H9 (cell line): ENCODE data around the gene JUNB. TPM values are rescaled to one million over a fixed set of nuclear protein-coding genes. Genes with fewer than 3 reads are reported as not detected.

Experiments used
- DNase-seq: peaks from one replicate; pipeline ENCODE4 v3.0.0-alpha.2; 2017
- H2AFZ ChIP-seq: one replicate; pipeline ENCODE4 v1.6.1; 2013; ENCODE audit warnings: mild to moderate bottlenecking, low read length, control low read depth, moderate library complexity
- H2AK5ac ChIP-seq: 2 replicates; pipeline ENCODE4 v1.6.1; 2013; ENCODE audit warnings: low read length, control low read depth, mixed read lengths; ENCODE audit not compliant: insufficient read length
- H2BK120ac ChIP-seq: one replicate; pipeline ENCODE4 v1.6.1; 2013; ENCODE audit warnings: low read depth, mild to moderate bottlenecking, low read length, control low read depth, inconsistent platforms; ENCODE audit not compliant: poor library complexity, severe bottlenecking
- H2BK12ac ChIP-seq: 2 replicates; pipeline ENCODE4 v1.6.1; 2013; ENCODE audit warnings: low read length, control low read depth, mixed read lengths, low read depth; ENCODE audit not compliant: insufficient read length
- H2BK15ac ChIP-seq: 2 replicates; pipeline ENCODE4 v1.6.1; 2013; ENCODE audit warnings: low read depth, low read length, control low read depth
- H2BK20ac ChIP-seq: one replicate; pipeline ENCODE4 v1.6.1; 2013; ENCODE audit warnings: low read depth, mild to moderate bottlenecking, low read length, control low read depth, inconsistent platforms; ENCODE audit not compliant: poor library complexity, severe bottlenecking
- H2BK5ac ChIP-seq: 2 replicates; pipeline ENCODE4 v1.6.1; 2013; ENCODE audit warnings: low read length, control low read depth, mixed read lengths; ENCODE audit not compliant: insufficient read length
- H3K14ac ChIP-seq: 2 replicates; pipeline ENCODE4 v1.6.1; 2013; ENCODE audit warnings: low read length, control low read depth; ENCODE audit not compliant: insufficient read depth
- H3K18ac ChIP-seq: 2 replicates; pipeline ENCODE4 v1.6.1; 2013; ENCODE audit warnings: low read depth, mild to moderate bottlenecking, mixed read lengths, low read length, control low read depth; ENCODE audit not compliant: insufficient read length
- H3K23ac ChIP-seq: 2 replicates; pipeline ENCODE4 v1.6.1; 2013; ENCODE audit warnings: low read length, control low read depth, mixed read lengths, low read depth; ENCODE audit not compliant: insufficient read length
- H3K23me2 ChIP-seq: 2 replicates; pipeline ENCODE4 v1.6.1; 2013; ENCODE audit warnings: low read depth, mild to moderate bottlenecking, mixed read lengths, low read length, control low read depth; ENCODE audit not compliant: insufficient read length, poor library complexity, severe bottlenecking
- H3K27ac ChIP-seq: 2 replicates; pipeline ENCODE4 v1.5.1; 2013; ENCODE audit warnings: low read length, control low read depth, mixed read lengths, low read depth; ENCODE audit not compliant: insufficient read length
- H3K27me3 ChIP-seq: 2 replicates; pipeline ENCODE4 v1.6.1; 2013; ENCODE audit warnings: low read length, control low read depth, inconsistent platforms; ENCODE audit not compliant: insufficient read depth
- H3K4ac ChIP-seq: 2 replicates; pipeline ENCODE4 v1.6.1; 2013; ENCODE audit warnings: low read depth, mild to moderate bottlenecking, control low read depth, inconsistent platforms, low read length, moderate library complexity
- H3K4me1 ChIP-seq: 2 replicates; pipeline ENCODE4 v1.6.1; 2013; ENCODE audit warnings: low read length, control low read depth, inconsistent platforms; ENCODE audit not compliant: insufficient read depth
- H3K4me2 ChIP-seq: 2 replicates; pipeline ENCODE4 v1.6.1; 2013; ENCODE audit warnings: low read length, control low read depth, mixed read lengths; ENCODE audit not compliant: insufficient read length, insufficient read depth
- H3K56ac ChIP-seq: 2 replicates; pipeline ENCODE4 v1.6.1; 2013; ENCODE audit warnings: low read depth, mild to moderate bottlenecking, mixed read lengths, low read length, control low read depth; ENCODE audit not compliant: insufficient read length
- H3K79me1 ChIP-seq: 2 replicates; pipeline ENCODE4 v1.6.1; 2013; ENCODE audit warnings: low read depth, mild to moderate bottlenecking, moderate library complexity, low read length, control low read depth, inconsistent platforms; ENCODE audit not compliant: insufficient read depth, poor library complexity, severe bottlenecking
- H3K79me2 ChIP-seq: 2 replicates; pipeline ENCODE4 v1.6.1; 2013; ENCODE audit warnings: low read length, control low read depth, inconsistent platforms; ENCODE audit not compliant: insufficient read depth
- H3K9ac ChIP-seq: 2 replicates; pipeline ENCODE4 v1.6.1; 2013; ENCODE audit warnings: low read length, control low read depth, mixed read lengths; ENCODE audit not compliant: insufficient read length; ENCODE audit errors: extremely low read depth
- H3K9me3 ChIP-seq: one replicate; pipeline ENCODE4 v1.6.1; 2013; ENCODE audit warnings: low read depth, low read length, inconsistent platforms; ENCODE audit not compliant: control insufficient read depth
- H3T11ph ChIP-seq: one replicate; pipeline ENCODE4 v1.6.1; 2013; ENCODE audit warnings: mild to moderate bottlenecking, low read length, control low read depth, inconsistent platforms
- H4K20me1 ChIP-seq: one replicate; pipeline ENCODE4 v1.6.1; 2013; ENCODE audit not compliant: control insufficient read depth, insufficient read length, insufficient read depth
- H4K5ac ChIP-seq: 2 replicates; pipeline ENCODE4 v1.6.1; 2013; ENCODE audit warnings: low read depth, mild to moderate bottlenecking, mixed read lengths, low read length, control low read depth; ENCODE audit not compliant: insufficient read length
- H4K8ac ChIP-seq: replicated peaks from 2 replicates; pipeline ENCODE4 v1.6.1; 2013; ENCODE audit warnings: low read length, control low read depth, mixed read lengths, low read depth; ENCODE audit not compliant: insufficient read length
- H4K91ac ChIP-seq: 2 replicates; pipeline ENCODE4 v1.6.1; 2013; ENCODE audit warnings: low read depth, mild to moderate bottlenecking, moderate library complexity, mixed read lengths, low read length, control low read depth; ENCODE audit not compliant: insufficient read length
- H3K27ac Mint-ChIP-seq, 3 experiments: 2 replicates in 2 of 3; 3 replicates in 1 of 3; pipeline ENCODE4 v1.8.0; 2020 to 2021; ENCODE audit warnings: mixed read lengths in 3 of 3, mild to moderate bottlenecking in 1 of 3, moderate library complexity in 1 of 3
- H3K27me3 Mint-ChIP-seq: 2 replicates; pipeline ENCODE4 v1.8.0; 2021; ENCODE audit warnings: low read depth, mild to moderate bottlenecking, moderate library complexity, mixed read lengths
- H3K36me3 Mint-ChIP-seq, 3 experiments: 2 replicates in 2 of 3; 3 replicates in 1 of 3; pipeline ENCODE4 v1.8.0; 2020 to 2021; ENCODE audit warnings: low read depth in 3 of 3, mixed read lengths in 3 of 3; ENCODE audit not compliant: insufficient read depth in 1 of 3
- H3K4me1 Mint-ChIP-seq, 2 experiments: 2 replicates each; pipeline ENCODE4 v1.8.0; 2020; ENCODE audit warnings: mixed read lengths in 2 of 2
- H3K4me3 Mint-ChIP-seq, 2 experiments: 2 replicates in 1 of 2; 3 replicates in 1 of 2; pipeline ENCODE4 v1.8.0; 2020 to 2021; ENCODE audit warnings: mild to moderate bottlenecking in 2 of 2, mixed read lengths in 2 of 2, moderate library complexity in 1 of 2
- H3K9me3 Mint-ChIP-seq, 2 experiments: 2 replicates in 1 of 2; 3 replicates in 1 of 2; pipeline ENCODE4 v1.8.0; 2020; ENCODE audit warnings: mild to moderate bottlenecking in 2 of 2, mixed read lengths in 2 of 2, moderate library complexity in 1 of 2
- CTCF ChIP-seq: fragments of 200-600 bp; sonication (generic); conservative IDR thresholded peaks from 3 replicates; pipeline ENCODE4 v1.8.0; 2021; ENCODE audit warnings: antibody characterized with exemption, mild to moderate bottlenecking
- WGBS: extraction: QIAGEN DNeasy Blood & Tissue Kit; methylation state at CpG from one replicate; pipeline ENCODE4 v1.1.7; 2013; ENCODE audit warnings: missing lambda C conversion rate, low lambda C conversion rate, mixed read lengths; ENCODE audit not compliant: insufficient read length; ENCODE audit errors: extremely low coverage; 5-methylcytosine and 5-hydroxymethylcytosine counted together
- total RNA-seq: library from RNA; stranded (reverse); gene quantifications from 2 replicates; pipeline ENCODE4 v1.2.1, GENCODE V29; 2021

The JUNB gene
- total RNA-seq, 1 experiment from 2014 or later = 15.9 TPM

- H3K14ac ChIP-seq = no peak overlapping the region
- peaks cover 33% of the 10 kb centered on the region for H3K27me3 Mint-ChIP-seq
- H2BK20ac ChIP-seq = no peak overlapping the region
- no peak overlapping the region for H3K18ac ChIP-seq
- no CpG with 5 or more reads among the region's 60 CpGs for WGBS
- H2BK15ac ChIP-seq = no peak overlapping the region
- H3K56ac ChIP-seq = no peak overlapping the region
- peak; percentile 95 for DNase-seq
- H3K23me2 ChIP-seq = no peaks in the 10 kb centered on the region
- peaks cover 0 to 3% of the 10 kb centered on the region in 2 experiments; a peak in 2 of 5 replicates for H3K9me3 Mint-ChIP-seq
- no peak overlapping the region for H2BK12ac ChIP-seq
- H3K79me1 ChIP-seq = no peaks in the 10 kb centered on the region
- peaks cover 3 to 16% (median 15%) of the 10 kb centered on the region in 3 experiments; a peak in 6 of 7 replicates for H3K36me3 Mint-ChIP-seq
- H4K8ac ChIP-seq = no peak overlapping the region
- peak; percentile 99 for TF ChIP-seq CTCF
- H3K79me2 ChIP-seq = no peaks in the 10 kb centered on the region
- H3K27me3 ChIP-seq = no peaks in the 10 kb centered on the region
- H3K9ac ChIP-seq = no peak overlapping the region
- no peak overlapping the region for H3K27ac Mint-ChIP-seq
- H4K5ac ChIP-seq = no peak overlapping the region
- H3K4ac ChIP-seq = no peak overlapping the region
- H3K4me1 Mint-ChIP-seq = peaks cover 6 to 9% of the 10 kb centered on the region in 2 experiments
- no peak overlapping the region for H3T11ph ChIP-seq
- H2AK5ac ChIP-seq = no peak overlapping the region
- H2BK5ac ChIP-seq = no peak overlapping the region
- no peaks in the 10 kb centered on the region for H3K4me1 ChIP-seq
- H2BK120ac ChIP-seq = no peak overlapping the region
- H4K91ac ChIP-seq = no peak overlapping the region
- H3K23ac ChIP-seq = no peak overlapping the region
- H3K9me3 ChIP-seq = no peaks in the 10 kb centered on the region
- H2AFZ ChIP-seq = no peak overlapping the region
- H3K4me3 Mint-ChIP-seq = peak overlapping the region; percentile 47 to 75
- H4K20me1 ChIP-seq = no peaks in the 10 kb centered on the region
- no peak overlapping the region for H3K27ac ChIP-seq
- peak overlapping the region; percentile 42 for H3K4me2 ChIP-seq
These were observed 33.6 kb upstream of the JUNB start for GRCh38 chr19:12757544-12758274.
